Hepatocyte (in vitro differentiated cells): Measurements from ENCODE around the gene ACAT2.
"Not testable (repeated sequence)": the region's sequence is repeated elsewhere in the genome, so short reads cannot be mapped to it uniquely, and the experiment has no call there.

Experiments used
- CTCF ChIP-seq: fragments of 200-600 bp; sonication (generic); IDR thresholded peaks from 2 replicates; pipeline ENCODE4 v1.5.1; 2016; ENCODE audit warnings: antibody characterized with exemption, mild to moderate bottlenecking; ENCODE audit not compliant: poor library complexity
- EZH2 ChIP-seq: fragments of 200-600 bp; sonication (generic); IDR thresholded peaks from 2 replicates; pipeline ENCODE4 v1.6.1; 2016; ENCODE audit warnings: antibody characterized with exemption, mild to moderate bottlenecking, borderline replicate concordance
- EZH2phosphoT487 ChIP-seq: fragments of 200-600 bp; sonication (generic); IDR thresholded peaks from one replicate; pipeline ENCODE4 v1.6.1; 2018; ENCODE audit warnings: antibody characterized with exemption, mild to moderate bottlenecking, low read depth, moderate library complexity; ENCODE audit not compliant: unreplicated experiment, severe bottlenecking

GRCh38 chr6:159733395-159733794 is 28.4 kb upstream of the ACAT2 start:
- not testable (repeated sequence) for TF ChIP-seq CTCF, EZH2, EZH2phosphoT487
